MV-4-11 (cell line): ENCODE results near the gene TMEM126A.

Source experiments
- DNase-seq: peaks from one replicate; lab custom pipeline; 2025; lab: John Stamatoyannopoulos, UW

TMEM126A gene

GRCh38 chr11:85695546-85695945, 47.8 kb downstream of the TMEM126A start:
- DNase-seq = no peak

DNA sequence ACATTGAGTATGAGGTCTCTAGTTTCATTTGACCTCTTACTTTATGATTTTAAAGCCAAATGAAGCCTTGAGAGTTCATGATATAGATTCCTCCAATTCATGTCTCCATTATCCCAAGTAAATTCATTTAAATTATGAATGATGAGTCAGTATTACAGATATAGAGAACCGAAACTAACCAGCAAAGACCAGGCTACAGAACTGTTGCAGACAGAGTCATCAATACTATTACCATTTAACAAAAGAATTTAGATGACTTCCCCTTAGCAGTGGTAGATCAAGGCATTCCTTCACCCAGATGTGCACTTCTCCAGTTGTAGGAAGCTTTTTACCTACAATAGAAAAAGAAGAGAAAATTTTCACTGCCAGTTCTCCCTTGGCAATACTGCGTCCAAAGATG, 50.0 kb downstream of the TMEM126A start:
- peak; percentile 21 for DNase-seq

GRCh38 chr11:85698195-85698594, 50.4 kb downstream of the TMEM126A start:
- DNase-seq = no peak

DNA sequence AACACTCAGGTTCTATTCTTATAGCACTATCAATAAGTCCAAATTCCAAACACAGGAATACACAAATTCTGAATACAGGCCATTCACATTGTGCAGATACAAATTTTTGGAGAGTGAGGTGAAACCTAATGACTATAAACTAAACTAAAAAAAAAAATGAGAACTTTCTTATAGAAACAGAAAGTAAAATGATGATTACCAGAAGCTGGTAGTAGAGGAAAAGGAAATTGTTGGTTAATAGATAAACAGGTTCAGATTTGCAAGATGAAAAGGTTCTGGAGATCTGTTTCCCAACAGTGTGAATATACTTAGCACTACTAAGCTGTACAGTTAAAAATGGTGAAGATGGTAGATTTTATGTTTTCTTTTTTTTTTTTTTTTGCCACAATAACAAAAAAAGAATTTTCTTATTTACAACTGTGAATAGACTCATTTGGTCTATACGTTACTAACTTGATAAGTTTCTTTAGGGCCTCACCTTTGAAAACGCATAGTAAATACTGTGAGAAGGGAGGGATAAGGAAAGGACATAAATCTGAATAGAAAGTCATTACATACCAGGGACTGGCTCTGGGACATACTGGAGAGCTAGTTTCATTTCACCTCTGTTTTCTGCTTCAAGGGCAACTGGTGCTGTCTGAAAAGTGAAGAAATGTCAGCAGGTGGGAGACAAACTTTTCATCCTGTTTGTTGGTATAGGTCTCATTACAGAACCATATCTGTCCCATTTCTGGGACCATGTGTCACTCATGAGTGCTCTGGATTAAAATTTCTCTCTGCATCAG, 52.4 kb downstream of the TMEM126A start:
- no peak for DNase-seq

DNA sequence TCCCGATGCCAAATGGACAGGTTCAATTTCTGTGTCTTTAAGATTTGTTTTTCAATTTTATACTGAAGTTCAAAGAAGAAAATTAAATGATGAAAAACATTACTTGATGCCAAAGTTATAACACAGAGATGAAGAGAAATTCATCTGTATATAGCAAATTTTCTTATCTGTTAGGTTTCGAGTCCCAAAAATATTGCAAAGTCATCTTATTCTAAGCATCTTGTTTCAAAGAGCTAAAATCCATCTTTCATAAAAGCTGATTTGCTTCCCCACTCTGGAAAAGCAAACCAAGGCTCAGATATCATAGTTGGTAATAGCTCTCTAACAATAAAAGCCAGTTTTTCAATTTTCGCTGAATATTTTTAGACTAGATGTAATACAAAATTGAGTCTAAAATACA, 57.2 kb downstream of the TMEM126A start:
- DNase-seq = no peak

GRCh38 chr11:85705800-85706199, 58.0 kb downstream of the TMEM126A start:
- DNase-seq = no peak
